Measurements from ENCODE around the gene RASGRF2. TPM values are rescaled to one million over a fixed set of nuclear protein-coding genes. Genes with fewer than 3 reads are reported as not detected.

RASGRF2 gene
- total RNA-seq, 1 experiment from 2014 or later = 6.7 TPM

DNA sequence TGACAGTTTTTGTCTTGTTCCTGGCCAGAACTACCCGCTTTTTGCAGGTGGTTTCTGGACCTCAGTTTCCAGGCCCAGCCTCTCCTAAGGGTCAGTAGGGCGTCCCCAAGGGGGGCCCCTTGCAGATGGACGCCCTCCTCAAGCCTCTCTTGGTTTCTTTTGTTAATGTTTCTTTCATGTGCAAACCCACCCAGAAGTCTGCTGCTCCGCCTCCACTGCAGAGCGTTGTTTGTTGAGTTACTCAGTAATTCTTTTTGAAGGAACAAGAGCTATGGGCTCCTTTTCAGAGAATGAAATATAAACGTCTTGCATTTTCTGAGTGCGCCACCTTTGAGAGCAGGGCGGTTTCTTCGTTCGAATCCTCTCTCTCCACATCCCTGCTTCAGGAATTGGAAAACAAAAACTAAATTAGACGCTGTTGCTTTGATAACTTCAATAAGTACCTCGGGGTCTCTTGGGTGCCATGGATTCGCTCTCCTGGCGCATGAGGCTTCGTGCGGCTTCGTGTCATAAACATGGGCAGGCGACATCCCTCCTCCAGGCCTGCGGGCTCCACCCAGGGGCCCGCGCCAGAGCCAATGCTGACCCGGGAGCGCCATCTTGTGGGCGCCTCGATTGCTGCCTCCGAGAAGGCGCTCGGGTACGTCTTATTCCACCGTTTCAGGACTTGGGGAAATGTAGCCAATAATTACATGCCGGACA lies 234.6 kb downstream of the RASGRF2 start:
- Histone ChIP-seq H3K27me3 (no peaks in the 10 kb centered on the region), H3K36me3 (no peaks in the 10 kb centered on the region), H3K4me1 (peaks cover 14% of the 10 kb centered on the region), H3K4me3 (no peak overlapping the region), H3K9me3 (replicated peaks) (no peaks in the 10 kb centered on the region), H3K27ac (no peak overlapping the region)
- peak; percentile 80 to 89 for DNase-seq

DNA sequence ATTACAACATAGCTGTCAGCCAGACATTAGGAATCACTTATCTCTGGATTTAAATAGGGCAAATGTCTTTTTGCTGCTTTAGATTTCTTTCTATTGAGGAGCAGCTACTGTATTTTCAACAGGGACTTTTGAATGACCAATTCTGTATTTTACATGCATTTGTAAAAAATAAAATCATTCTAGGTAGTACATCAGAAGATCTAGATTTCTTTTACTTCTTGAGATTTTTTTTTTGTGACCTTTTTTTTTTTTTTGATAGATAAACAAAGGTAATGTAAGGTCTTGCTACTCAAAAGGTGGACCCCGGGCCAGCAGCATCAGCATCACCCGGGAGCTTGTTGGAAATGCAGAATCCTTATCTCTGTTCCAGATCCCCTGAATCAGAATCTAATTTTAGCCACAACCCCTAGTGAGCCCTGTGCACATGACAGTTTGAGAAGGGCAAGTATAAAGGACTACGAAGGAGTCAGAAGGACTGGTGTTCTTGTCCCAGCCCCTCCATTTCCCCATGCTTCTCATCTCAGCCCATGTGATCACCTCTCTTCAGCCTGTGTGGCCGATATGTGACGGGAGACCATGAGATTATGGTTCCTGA lies 235.3 kb downstream of the RASGRF2 start:
- H3K27me3 ChIP-seq = no peaks in the 10 kb centered on the region
- no peak for DNase-seq
- peaks cover 11% of the 10 kb centered on the region; the same call in 1 of the 2 replicates for H3K4me1 ChIP-seq
- no peaks in the 10 kb centered on the region; the same call in 1 of the 2 replicates for H3K9me3 ChIP-seq (replicated peaks)
- no peaks in the 10 kb centered on the region for H3K36me3 ChIP-seq
- H3K27ac ChIP-seq = no peak overlapping the region
- H3K4me3 ChIP-seq = no peak overlapping the region

DNA sequence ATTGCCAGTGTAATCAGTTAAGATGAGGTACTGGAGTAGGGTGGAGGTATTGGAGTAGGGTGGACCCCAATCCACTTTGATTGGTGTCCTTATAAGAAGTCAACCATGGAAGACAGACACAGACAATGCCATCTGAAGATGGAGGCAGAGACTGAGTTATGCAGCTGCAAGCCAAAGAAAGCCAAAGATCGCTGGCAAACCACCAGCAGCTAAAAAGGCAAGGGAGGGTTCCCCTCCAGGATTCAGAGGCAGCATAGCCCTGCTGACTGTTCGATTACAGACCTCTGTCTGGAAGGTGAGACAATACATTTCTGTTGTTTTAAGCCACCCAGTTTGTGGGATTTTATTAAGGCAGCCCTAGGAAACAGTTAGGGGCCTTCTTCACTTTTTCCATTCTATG lies 242.5 kb downstream of the RASGRF2 start:
- DNase-seq = no peak
- H3K36me3 ChIP-seq = no peaks in the 10 kb centered on the region

DNA sequence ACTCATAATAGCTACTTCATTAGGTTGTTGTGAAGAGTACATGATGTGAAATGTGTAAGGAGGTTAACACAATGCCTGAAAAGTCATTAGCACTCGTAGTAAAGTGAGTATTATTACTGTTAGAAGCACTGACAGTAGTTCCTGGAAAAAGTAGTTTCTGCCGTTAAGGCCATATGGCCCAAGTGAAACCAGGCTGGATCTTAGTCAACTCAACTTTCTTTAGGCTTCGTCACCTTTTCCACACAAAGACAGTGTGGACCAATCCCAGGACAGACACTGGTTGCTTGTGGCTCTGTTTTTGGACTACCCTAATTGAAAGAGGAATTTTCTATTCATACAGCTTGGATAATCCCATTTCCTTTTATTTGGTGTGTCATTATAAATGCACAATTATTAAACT lies 243.6 kb downstream of the RASGRF2 start:
- H3K4me3 ChIP-seq = no peak overlapping the region
- no peaks in the 10 kb centered on the region for H3K27me3 ChIP-seq

More for the DNA sequence above, 242.5 kb downstream of the RASGRF2 start:
- no peaks in the 10 kb centered on the region for H3K4me1 ChIP-seq
- H3K4me3 ChIP-seq = no peak overlapping the region
- H3K27ac ChIP-seq = no peak overlapping the region
- no peaks in the 10 kb centered on the region for H3K27me3 ChIP-seq
- H3K9me3 ChIP-seq (replicated peaks) = no peaks in the 10 kb centered on the region; the same call in 1 of the 2 replicates

DNA sequence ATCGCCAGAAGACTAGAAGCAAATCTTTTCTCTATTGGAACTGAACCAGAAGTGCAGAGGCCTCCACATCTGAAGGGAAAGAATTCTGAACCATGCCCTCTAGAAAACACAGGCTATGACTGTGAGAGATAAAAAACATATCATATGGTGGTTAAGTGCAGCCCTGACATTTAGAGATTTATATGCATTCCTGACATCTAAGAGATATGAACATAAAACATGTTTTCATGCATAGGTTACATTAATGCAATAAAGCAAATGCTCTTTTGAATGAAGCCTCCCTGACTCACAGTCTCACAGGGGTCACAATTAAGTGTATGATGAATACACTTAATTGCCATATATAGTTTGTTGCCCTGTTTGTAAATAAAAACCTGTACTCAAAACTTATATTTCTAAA lies 244.0 kb downstream of the RASGRF2 start:
- no peak for DNase-seq

More for the DNA sequence above, 243.6 kb downstream of the RASGRF2 start:
- Histone ChIP-seq H3K4me1 (no peaks in the 10 kb centered on the region), H3K27ac (no peak overlapping the region), H3K36me3 (no peaks in the 10 kb centered on the region), H3K9me3 (replicated peaks) (no peaks in the 10 kb centered on the region; the same call in 1 of the 2 replicates)
- no peak for DNase-seq

DNA sequence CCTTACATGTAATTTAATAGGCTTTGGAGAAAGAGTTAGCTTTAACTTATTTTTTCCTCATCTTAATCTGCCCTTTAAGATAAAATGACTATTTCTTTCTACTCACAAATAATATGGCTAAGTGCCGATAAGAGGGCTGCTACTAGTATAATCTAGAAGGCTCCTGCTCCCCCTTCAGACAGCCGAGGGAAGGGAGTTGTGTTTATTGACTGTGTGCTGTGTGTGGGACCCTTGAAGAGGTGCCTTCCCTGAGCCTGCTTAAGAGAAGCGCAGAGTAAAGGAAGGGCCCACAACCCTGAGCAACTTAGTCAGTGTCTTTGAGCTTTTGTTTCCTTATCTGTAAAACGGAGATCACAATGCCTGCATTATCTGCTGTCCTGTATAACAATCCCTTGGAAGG lies 244.9 kb downstream of the RASGRF2 start:
- H3K27me3 ChIP-seq = no peaks in the 10 kb centered on the region
- H3K9me3 ChIP-seq (replicated peaks) = no peaks in the 10 kb centered on the region; the same call in 1 of the 2 replicates
- no peaks in the 10 kb centered on the region for H3K4me1 ChIP-seq
- H3K27ac ChIP-seq = no peak overlapping the region
- H3K4me3 ChIP-seq = no peak overlapping the region
- DNase-seq = no peak
- no peaks in the 10 kb centered on the region for H3K36me3 ChIP-seq

More for the DNA sequence above, 244.0 kb downstream of the RASGRF2 start:
- Histone ChIP-seq H3K9me3 (replicated peaks) (no peaks in the 10 kb centered on the region; the same call in 1 of the 2 replicates), H3K27ac (no peak overlapping the region), H3K27me3 (no peaks in the 10 kb centered on the region), H3K4me3 (no peak overlapping the region), H3K4me1 (no peaks in the 10 kb centered on the region), H3K36me3 (no peaks in the 10 kb centered on the region)

DNA sequence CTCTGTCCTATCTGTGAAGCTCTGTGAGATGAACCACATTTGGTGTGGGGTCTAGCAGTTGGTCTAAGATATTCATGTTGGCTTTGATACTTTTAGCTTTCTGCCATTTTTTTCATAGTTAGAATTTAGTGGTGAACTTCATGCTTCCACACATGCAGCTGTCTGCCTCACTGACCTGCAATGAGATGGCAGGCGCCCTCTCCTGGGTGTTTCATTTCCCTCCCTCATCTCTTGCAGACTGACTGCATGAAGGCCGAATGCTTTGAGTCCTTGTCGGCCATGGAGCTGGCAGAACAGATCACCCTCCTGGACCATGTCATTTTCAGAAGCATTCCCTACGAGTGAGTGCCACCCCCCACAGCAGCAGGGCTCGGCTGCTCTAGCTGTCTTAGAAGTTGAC lies 246.8 kb downstream of the RASGRF2 start:
- Histone ChIP-seq H3K9me3 (replicated peaks) (no peaks in the 10 kb centered on the region), H3K4me3 (no peak overlapping the region), H3K36me3 (no peaks in the 10 kb centered on the region), H3K27ac (no peak overlapping the region), H3K4me1 (no peaks in the 10 kb centered on the region), H3K27me3 (no peaks in the 10 kb centered on the region)
- peak; percentile 35 to 56 for DNase-seq

DNA sequence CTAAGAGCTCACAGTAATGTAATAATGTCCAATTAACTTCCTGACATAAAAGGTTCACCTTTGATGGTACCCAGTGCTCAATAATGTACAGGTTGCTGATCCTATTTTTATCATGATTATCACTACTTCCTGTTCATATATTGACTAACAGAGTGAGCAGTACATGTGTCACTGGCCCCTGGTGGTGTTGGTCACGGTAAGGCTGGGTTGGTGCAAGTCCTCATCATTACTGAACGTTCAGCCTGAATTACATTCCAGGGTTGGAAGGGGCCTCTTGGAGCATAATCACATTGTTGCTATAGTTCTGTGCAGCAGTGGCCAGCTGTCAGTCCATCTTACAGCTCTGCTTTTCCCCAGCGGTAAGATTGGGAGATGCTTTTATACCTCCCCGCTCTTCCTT lies 248.7 kb downstream of the RASGRF2 start:
- Histone ChIP-seq H3K4me3 (no peak overlapping the region), H3K36me3 (no peaks in the 10 kb centered on the region), H3K9me3 (replicated peaks) (no peaks in the 10 kb centered on the region), H3K27me3 (no peaks in the 10 kb centered on the region), H3K27ac (no peak overlapping the region), H3K4me1 (no peaks in the 10 kb centered on the region)
- DNase-seq = no peak

DNA sequence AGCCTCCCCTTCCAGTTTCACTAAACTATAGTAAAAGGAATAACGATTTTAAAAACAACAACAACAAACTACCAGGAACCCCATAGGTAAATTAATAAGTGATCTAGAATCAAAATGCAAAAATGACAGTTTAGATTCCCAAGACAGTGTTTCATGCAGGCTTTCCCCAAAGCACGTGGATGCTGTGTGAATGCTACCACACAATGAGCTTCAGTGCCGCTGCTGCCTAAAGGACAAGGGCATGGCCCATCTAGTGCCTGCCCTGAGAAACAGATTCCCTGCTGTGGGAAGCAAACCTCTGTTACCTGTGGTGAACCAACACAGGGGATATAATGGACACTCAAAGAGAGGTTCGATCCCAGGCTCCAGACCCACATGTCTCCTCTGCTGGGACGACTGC lies 249.2 kb downstream of the RASGRF2 start:
- DNase-seq = no peak
- no peaks in the 10 kb centered on the region for H3K27me3 ChIP-seq
- no peaks in the 10 kb centered on the region for H3K9me3 ChIP-seq (replicated peaks)
- no peak overlapping the region for H3K4me3 ChIP-seq
- H3K36me3 ChIP-seq = no peaks in the 10 kb centered on the region
- H3K27ac ChIP-seq = no peak overlapping the region
- H3K4me1 ChIP-seq = no peaks in the 10 kb centered on the region

DNA sequence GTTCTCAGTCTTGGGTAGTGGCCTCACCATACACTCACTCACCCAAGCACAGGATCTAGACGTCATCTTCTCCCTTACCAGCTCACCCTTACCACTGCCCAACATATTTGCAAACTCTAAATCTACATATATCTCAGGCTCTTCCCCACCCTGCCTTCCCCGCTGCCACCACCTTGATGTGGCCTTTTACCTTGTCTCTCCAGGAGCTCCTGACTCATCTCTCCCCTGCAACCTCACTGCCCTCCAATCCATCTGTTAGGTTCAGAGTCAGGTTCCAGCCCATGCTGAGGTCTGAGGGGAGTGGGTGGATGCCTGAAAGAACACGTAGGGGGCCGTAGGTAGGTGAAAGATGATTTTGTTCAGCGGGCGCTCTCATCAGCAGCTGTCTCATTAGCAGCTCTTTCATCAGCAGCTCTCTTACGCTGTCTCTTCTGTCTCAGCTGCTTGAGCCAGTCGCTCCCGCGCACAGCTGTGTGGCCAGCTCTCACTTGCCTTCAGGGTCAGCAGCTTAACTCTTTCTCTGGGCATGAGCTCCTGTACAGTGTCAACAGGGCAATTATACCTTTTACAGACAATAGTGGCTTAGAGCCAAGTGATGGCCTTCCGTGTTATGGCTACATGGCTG lies 249.8 kb downstream of the RASGRF2 start:
- no peak overlapping the region for H3K27ac ChIP-seq
- no peaks in the 10 kb centered on the region for H3K4me1 ChIP-seq
- no peaks in the 10 kb centered on the region for H3K27me3 ChIP-seq
- no peak overlapping the region for H3K4me3 ChIP-seq
- H3K36me3 ChIP-seq = no peaks in the 10 kb centered on the region
- peak; percentile 31 to 55 for DNase-seq
- no peaks in the 10 kb centered on the region for H3K9me3 ChIP-seq (replicated peaks)

DNA sequence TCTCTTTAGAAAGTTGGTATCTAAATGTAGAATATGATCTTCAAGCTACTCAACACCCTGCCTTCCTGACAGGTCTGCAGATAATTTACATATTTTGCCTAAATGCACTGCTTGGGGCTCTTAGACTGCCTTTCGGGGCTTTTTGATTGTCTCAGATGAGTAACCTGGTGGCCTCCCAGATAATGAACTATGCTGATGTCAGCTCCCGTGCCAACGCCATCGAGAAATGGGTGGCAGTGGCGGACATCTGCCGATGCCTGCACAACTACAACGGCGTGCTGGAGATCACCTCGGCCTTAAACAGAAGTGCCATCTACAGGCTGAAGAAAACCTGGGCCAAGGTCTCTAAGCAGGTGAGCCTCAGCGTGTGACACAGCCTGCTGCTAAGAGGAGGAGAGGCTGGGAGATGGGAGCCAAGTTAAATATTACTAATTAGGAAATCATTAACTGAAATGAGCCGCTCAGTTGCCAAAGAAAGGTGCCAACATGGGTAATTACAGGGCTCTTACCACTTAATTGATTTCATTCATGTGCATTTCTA lies 252.1 kb downstream of the RASGRF2 start:
- H3K4me3 ChIP-seq = no peak overlapping the region
- H3K27ac ChIP-seq = no peak overlapping the region

DNA sequence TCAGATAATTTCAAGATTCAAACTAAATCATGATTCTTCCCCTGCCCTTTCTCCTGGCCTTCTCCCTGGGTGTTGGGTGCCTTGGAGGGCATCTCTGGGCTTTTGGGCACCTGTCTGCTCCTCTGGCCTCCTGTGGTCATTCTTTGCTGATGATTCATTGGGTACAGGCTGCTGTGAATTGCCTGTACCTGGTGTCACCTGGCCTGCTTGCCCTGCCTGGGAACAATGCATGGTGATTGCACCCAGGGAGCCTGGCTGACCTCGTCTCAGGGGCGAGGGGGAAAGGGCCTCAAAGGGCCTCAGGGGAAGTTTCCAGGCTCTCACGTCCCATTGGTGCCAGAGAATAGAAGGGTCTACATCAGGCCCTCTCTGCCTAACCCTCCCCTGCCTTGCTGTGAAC lies 252.9 kb downstream of the RASGRF2 start:
- Histone ChIP-seq H3K27ac (no peak overlapping the region), H3K4me1 (no peaks in the 10 kb centered on the region)
- DNase-seq = no peak

More for the DNA sequence above, 252.1 kb downstream of the RASGRF2 start:
- DNase-seq = no peak
- Histone ChIP-seq H3K36me3 (no peaks in the 10 kb centered on the region), H3K27me3 (no peaks in the 10 kb centered on the region), H3K9me3 (replicated peaks) (no peaks in the 10 kb centered on the region), H3K4me1 (no peaks in the 10 kb centered on the region)

DNA sequence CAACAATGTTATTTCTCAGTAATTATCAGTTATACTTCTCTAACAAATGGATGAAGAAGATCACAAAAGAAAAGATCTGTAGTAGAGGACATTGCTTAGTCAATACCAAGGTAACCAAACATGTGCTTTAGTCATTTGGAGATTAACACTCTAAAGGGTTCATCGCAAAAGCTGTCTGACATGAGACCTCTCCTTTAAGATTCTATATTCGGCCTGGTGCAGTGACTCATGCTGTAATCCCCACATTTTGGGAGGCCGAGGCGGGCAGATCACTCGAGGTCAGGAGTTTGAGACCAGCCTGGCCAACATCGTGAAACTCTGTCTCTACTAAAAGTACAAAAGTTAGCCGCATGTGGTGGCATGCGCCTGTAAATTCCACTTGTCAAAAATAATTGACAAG lies 254.7 kb downstream of the RASGRF2 start:
- no peaks in the 10 kb centered on the region for H3K36me3 ChIP-seq
- H3K4me3 ChIP-seq = no peak overlapping the region
- no peaks in the 10 kb centered on the region for H3K4me1 ChIP-seq
- no peak overlapping the region for H3K27ac ChIP-seq
- no peaks in the 10 kb centered on the region for H3K9me3 ChIP-seq (replicated peaks)
- H3K27me3 ChIP-seq = no peaks in the 10 kb centered on the region
- no peak for DNase-seq

More for the DNA sequence above, 252.9 kb downstream of the RASGRF2 start:
- H3K4me3 ChIP-seq = no peak overlapping the region
- H3K27me3 ChIP-seq = no peaks in the 10 kb centered on the region
- H3K9me3 ChIP-seq (replicated peaks) = no peaks in the 10 kb centered on the region
- no peaks in the 10 kb centered on the region for H3K36me3 ChIP-seq

DNA sequence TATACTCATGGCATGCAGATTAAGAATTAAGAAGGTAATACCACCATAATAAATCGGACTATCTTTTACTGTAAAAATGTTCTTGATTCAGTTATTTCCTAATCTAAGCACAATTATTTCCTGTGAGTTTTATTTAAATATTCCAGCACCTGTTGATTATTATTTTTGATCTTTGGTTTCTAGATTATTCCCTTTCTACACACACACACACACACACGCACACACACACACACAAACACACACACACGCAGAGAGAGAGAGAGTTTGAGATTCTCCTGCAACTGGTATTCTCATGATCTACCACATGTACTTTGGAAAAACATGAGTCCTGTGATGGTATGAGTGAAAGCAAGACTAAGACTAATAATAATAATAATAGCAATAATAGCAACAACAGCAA lies 256.0 kb downstream of the RASGRF2 start:
- Histone ChIP-seq H3K4me1 (no peaks in the 10 kb centered on the region), H3K27ac (no peak overlapping the region), H3K27me3 (no peaks in the 10 kb centered on the region), H3K4me3 (no peak overlapping the region), H3K36me3 (no peaks in the 10 kb centered on the region), H3K9me3 (replicated peaks) (no peaks in the 10 kb centered on the region)
- DNase-seq = no peak

DNA sequence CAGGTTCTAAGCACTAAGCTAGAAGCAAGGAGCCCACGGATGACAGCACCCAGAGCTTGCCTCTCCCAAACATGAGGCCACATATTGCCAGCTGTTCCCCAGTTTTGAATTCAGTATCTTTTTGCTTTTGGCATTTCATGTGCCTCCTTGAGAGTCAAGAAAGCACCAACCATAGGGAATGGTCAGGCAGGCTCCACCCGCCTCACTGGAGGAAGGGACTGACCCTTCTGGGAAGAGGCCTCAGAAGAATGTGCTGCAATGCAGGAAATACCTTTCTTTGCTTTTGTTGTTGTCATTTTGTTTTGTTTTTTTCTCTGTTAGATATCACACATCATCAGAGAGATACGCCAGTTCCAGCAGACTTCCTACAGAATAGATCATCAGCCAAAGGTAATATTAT lies 259.2 kb downstream of the RASGRF2 start:
- no peaks in the 10 kb centered on the region for H3K27me3 ChIP-seq
- 0 out of 2 replicates have a peak, but pooled peaks cover 3% of the 10 kb centered on the region for H3K36me3 ChIP-seq
- no peak overlapping the region for H3K27ac ChIP-seq
- no peak for DNase-seq
- H3K4me1 ChIP-seq = no peaks in the 10 kb centered on the region
- H3K9me3 ChIP-seq (replicated peaks) = no peaks in the 10 kb centered on the region
- no peak overlapping the region for H3K4me3 ChIP-seq
